NCI-H146 treated with DMSO at 0.1 percent for 48 hours (cell line): ENCODE results near the gene ZBED2.
"Not testable (repeated sequence)": the region's sequence is repeated elsewhere in the genome, so short reads cannot be mapped to it uniquely, and the experiment has no call there.

Source experiments
- DNase-seq: peaks from one replicate; lab custom pipeline; 2025; ENCODE audit not compliant: unreplicated experiment; lab: John Stamatoyannopoulos, UW

The ZBED2 gene, protein sequence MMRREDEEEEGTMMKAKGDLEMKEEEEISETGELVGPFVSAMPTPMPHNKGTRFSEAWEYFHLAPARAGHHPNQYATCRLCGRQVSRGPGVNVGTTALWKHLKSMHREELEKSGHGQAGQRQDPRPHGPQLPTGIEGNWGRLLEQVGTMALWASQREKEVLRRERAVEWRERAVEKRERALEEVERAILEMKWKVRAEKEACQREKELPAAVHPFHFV

DNA sequence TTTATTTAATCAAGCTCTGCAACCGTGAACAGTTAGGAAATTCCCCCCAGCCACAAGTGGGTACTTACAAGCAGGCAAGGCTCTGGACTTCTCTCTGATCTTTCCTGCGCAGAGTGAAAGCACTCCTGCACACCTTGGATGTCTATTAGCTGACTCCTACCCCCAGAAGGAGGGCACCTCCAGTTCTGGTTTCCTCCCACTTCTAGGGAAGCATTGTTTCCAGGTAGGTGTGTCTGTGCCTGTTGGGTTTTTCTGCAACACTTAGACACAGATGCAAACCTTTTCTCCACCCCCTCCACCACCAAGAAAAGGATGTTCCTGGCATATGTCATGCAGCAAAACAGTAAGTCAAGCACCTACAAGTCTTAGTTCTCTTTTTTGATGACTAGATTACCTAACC is at the start of gene ZBED2:
Gene ZBED2, minus strand, starts transcription at position 115 of the 400 bp plus-strand sequence. CDS start 1,145 bp downstream, outside the sequence.
- no peak for DNase-seq

DNA sequence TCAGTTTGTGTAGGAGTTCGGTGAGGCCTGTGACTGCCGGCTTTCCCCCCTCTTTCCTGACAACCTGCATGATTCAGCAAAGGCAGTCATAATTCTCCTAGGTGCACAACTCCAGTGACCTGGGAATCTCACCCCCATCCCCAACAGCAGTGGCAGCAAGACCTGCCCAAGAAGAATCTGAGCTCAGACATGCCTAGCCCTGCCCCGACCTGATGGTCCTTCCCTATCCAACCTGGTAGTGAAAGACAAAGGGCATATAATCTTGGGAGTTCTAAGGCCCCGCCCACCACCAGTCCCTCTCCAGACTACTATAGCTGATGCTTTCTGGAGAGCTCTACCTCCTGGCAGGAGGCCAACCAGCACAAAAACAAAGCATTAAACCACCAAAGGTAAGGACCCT is 44.2 kb upstream of the ZBED2 start:
- no peak for DNase-seq

DNA sequence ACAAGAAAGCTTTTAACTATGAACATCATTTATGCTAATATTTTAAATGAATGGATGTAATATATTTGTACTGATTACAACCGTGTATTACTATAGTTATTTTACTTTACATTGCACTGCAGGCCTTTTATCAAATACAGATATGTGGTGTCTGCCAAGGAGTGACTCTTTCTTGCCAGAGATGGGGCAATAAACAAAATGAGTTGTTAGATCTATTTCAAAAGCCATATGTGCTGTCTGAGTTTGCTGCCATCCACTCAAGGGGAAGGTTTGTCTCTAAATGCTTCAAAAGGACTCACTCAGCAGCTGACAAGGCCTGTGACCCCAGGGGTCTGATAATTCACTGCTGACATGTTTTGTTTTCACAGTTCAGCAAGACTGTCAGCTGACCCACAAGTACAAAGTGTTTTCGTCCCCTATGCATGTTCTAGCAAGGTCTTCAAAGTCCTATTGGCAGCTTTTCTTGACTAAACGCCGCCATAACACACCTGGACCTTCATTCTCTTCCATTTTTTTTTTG is 41.3 kb upstream of the ZBED2 start:
- DNase-seq: peak; percentile 72

DNA sequence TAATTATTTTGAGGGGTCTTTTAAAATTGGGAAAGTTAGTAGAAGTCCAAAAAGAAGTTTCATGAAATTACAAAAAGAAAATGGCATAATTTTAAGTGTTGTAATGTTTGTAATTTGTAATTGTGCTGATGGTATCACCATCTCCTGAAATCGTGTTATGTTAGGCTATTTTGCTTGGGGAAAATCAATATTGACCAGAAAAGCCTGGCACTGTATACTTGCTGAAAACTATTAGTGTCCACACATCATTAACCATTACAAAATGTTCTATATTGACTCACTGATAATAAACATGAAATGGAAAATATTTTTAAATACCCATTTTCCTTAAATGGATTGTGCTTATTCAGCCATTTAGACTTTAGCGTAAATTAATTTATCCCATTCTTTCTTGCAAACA is 40.3 kb upstream of the ZBED2 start:
- no peak for DNase-seq

DNA sequence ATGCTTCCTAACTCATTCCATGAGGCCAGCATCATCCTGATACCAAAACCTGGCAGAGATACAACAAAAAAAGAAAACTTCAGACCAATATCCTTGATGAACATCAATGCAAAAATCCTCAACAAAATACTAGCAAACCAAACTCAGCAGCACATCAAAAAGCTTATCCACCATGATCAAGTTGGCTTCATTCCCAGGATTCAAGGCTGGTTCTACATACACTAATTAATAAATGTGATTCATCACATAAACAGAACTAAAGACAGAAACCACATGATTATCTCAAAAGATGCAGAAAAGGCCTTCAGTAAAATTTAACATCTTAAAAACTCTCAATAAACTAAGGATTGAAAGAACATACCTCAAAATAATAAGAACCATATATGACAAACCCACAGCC is 35.5 kb upstream of the ZBED2 start:
- not testable (repeated sequence) for DNase-seq

DNA sequence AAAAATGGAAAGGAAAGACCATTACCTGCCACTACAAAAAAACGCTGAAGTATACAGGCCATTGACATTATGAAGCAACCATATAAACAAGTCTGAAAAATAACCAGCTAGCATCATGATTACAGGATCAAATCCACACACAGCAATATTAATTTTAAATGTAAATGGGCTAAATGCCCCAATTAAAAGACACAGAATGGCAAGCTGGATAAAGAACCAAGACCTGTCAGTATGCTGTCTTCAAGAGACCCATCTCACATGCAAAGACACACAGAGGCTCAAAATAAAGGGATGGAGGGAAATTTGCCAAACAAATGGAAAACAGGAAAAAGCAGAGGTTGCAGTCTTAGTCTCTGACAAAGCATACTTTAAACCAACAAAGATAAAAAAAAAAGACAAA is 33.9 kb upstream of the ZBED2 start:
- DNase-seq: not testable (repeated sequence)

DNA sequence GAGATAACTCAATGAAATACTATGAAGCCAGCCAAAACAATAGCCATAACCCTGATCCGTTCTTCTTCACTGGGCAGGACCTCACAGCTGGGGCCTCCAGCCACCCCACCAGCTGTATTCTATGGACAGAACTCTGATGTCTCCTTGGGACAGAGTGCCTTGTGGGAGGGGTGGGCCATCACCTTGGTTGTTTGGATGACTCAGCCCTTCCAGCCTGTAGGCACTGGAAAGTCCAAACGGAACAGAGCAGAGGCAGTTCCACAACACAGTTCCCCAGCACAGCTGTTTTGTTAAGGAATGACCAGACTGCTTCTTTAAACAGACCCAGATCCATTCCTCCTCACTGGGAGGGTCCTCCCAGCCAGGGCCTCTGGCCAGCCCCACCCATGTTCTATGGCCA is 31.9 kb upstream of the ZBED2 start:
- no peak for DNase-seq

DNA sequence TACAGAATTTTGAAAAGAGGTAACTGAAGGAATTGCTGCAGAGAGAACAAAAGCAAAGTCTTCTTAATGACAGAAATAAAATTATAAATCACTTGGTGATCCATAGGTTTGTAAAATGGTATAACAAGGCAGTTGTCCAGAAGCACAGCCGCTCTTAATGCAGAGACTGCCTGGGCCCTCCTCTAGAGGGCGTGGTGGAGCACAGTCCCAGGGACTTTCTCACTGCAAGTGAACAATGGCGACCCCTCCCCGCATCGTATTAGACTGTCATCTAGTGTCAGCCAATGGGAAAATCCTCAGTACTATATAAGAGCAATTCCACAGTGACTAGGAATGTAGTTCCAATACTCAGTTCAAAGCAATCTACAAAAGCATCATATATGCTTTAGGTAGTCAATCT is 26.4 kb upstream of the ZBED2 start:
- no peak for DNase-seq

DNA sequence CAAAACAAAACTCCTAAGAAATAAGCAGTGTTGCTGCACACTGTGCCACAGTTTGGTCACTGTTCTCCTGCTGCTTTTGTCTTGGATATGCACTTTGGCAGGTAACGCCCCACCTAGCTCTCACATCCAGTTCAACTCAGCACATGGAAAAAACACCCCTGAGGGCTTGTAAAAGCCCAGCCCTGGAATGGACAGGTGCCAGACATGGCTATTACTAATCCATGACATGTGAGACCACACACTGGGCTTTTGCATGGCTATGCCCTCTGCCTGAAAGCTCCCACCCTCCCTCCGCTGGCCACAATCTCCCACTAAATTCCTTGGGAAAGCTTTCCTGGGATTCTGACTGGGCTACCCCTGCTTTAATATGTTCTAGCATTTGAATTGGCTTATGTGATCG is 24.7 kb upstream of the ZBED2 start:
- peak; percentile 65 for DNase-seq

DNA sequence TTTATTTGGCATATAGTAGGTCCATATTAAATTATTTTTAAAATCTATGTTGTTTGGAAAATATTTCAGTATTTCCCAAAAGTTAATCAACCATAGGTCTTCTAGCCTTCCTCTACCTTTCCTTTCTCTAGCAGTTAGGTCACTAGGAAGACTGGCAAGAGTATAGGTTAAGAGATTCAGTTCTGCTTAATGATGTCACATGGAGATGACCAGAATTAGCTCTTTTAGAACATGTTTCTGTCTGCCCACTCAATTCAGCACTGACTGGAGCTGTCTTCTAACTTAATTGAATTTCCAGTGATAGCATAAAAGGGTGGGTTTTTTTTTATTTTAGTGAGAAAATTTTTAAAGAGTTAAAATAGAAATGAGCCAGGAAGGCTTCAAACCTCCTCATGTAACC is 23.8 kb upstream of the ZBED2 start:
- DNase-seq: no peak

DNA sequence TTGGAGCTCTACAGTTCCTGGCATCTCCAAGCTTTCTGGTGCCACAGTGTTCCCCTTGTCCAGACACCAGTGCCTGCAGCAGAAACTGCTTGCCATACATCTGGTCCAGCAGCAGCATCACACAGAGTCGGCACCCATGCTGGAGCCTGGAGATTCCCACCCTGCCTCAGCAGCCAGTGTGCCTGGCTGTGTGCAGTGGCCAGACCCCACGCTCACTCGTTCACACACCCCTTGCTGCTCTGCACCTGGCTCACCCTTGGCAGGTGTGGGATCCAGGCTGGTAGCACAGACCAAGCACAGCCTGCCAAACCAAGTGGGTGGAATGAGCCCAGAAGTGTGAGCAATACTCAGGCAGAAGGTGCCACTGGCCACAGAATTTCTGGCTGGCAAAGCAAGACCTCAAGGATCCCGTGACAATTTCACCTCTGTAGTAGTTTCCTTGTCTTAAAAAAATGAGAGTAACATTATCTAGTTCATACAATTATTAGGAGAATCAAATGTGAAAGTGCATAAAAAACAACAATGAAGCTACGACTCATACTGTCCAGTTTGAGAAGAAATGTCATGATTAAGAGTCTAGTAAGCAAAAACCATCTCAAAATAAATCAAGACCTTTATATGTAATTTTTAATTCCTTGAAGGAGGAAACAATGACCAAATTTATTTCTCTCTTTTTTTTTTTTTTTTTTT is 22.9 kb upstream of the ZBED2 start:
- DNase-seq: no peak

DNA sequence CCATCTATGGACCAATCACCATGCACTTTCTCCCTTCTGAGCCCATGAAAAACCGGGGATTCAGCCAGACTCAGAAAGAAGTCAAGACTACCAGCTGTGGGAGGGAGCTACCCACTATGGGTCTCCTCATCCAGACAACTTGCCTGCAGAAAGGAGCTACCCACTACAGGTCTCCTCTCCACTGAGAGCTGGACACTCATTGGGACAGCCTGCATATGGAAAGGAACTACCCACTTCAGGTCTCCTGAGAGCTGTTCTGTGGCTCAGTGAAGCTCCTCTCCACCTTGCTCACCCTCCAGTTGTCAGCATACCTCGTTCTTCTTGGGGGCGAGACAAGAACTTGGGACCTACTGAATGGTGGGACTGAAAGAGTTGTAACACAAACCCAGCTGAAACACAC is 22.3 kb upstream of the ZBED2 start:
- DNase-seq: no peak

DNA sequence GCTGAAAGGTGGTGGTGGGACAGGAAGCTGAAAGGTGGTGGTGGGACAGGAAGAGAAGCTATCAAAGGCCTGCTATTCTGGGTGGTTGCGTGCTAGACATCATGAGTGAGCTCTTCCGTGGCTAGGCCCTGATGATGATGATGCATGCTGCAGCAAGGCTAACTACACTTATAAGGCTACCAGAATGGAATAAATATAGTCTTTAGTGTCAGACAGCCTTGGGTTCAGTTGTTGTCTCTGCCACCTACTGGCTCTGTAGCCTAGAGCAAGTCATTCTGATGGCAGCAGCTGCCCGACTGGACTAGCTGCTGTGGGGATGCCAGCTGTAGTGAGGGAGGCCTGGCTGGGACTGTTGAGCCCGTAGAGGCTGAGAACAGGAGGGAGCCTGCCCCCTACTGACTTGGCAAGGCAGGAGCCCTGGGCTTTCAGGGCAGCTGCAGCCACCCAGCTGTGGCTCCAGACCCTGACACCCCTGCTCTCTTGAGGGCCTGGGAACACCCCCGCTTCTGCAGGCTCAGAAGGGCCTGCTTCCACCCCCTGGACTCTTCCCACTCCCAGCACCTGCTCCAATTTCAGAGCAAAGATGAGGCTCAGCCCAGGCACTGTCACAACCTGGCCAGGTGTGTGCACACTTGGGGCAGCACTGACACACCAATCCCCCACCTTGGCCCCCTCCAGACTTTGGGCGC is 21.4 kb upstream of the ZBED2 start:
- no peak for DNase-seq

DNA sequence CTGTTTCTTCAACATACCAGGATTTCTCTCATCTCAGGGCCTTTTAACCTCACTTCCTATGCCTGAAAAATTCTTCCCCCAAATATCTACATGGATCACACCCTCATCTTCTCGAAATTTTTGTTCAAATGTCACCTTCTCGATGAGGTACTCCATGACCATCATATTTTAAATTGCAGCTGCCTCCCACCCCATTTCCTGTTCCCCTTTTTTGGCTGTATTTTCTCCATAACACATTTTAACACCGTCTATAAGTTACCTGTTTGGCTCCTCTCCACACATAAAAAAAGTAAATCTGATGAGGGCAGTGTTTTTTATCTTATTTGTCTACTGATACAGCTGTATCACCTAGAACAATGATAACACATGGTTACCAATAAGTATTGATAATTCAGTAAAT is 20.7 kb upstream of the ZBED2 start:
- DNase-seq: no peak

DNA sequence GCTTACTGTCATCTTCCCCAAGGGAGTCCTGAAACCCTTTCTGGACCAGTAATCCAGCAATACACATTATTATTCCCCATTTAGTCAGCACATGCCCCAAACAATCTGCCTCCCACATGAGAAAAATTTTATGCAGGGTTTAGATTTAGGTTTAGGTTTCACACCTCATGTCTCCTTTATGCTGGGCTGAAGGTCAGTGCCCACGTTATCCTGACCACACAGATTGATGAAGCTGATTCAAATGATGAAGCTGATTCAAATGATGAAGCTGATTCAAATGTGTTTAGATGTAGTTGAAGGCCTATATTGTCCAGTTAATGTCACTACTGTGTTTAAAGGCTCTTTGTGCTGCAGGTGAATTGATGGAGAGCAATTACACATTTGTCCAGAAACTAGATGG is 18.1 kb upstream of the ZBED2 start:
- DNase-seq: no peak

DNA sequence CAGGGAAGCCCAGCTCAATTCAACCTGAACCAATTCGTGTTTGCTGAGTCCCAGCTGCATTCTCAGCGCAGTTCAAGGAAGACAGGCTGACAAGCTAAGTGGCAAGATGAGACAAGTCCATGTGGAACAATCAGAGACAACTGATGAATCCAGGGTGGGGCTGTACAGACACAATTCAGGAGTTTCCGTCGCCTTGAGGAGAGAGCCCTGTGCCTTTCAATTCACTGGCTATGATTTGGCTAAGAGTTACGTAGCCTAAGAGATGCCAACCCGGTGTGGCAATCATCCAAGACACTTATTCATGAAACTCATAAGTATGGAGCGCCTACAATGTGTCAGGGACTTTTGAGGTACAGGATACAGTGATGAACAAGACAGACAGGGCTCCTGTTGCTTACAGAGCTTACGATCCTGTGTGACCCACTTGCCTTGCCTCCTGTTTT is 15.5 kb upstream of the ZBED2 start:
- DNase-seq: no peak

DNA sequence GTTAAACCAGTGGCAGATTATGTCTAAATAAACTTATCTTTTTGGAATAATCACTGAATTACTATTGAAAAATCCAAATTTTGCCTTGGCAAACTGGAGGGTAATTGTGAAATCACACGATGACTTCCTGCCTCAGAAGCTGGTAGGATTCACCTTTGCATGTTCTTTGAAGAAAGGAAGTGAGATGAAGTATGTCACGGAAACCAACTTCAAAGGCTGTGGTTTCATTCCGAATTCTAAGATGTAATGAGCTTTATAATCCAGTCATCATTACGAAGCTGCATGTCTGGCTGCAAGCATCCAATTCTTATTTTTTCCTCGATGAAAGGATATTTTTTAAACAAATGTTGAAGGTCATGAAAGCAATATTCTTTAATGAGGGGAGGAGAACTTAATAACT is 15.0 kb upstream of the ZBED2 start:
- DNase-seq: no peak

DNA sequence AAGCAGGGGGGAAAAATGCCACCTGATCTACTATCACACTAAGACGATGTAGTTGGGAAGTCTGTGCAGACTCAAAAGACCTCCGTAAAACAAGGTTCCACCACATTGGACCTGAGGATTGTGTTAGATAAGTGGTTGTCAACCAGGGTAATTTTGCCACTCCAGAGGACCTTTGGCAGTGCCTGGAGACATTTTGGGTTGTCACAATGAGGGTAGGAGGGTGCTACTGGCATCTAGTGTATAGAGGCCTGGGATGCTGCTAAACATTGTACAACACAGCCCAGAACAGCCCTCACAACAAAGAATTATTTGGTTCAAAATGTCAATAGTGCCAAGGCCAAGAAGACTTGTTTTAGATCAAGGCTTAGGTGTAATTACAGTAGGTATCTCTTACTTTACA is 14.6 kb upstream of the ZBED2 start:
- no peak for DNase-seq

DNA sequence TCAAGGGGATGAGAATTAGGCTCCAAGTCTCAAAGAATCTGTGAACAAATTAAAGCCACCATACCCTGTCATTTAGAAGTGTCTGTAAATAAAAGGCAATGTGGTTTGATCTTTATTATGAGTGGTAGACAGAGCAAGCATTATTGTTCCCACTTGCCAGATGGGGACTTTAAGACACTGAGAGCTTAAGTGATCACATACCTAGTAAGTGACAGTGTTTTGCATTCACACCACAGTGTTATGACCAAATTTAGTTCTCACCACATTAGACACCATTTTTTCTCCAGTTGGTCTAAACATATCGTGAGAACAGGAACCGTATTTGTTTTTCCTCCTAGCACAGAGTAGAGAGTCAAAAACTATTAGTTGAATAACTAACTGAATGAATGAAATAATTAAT is 13.2 kb upstream of the ZBED2 start:
- DNase-seq: no peak

DNA sequence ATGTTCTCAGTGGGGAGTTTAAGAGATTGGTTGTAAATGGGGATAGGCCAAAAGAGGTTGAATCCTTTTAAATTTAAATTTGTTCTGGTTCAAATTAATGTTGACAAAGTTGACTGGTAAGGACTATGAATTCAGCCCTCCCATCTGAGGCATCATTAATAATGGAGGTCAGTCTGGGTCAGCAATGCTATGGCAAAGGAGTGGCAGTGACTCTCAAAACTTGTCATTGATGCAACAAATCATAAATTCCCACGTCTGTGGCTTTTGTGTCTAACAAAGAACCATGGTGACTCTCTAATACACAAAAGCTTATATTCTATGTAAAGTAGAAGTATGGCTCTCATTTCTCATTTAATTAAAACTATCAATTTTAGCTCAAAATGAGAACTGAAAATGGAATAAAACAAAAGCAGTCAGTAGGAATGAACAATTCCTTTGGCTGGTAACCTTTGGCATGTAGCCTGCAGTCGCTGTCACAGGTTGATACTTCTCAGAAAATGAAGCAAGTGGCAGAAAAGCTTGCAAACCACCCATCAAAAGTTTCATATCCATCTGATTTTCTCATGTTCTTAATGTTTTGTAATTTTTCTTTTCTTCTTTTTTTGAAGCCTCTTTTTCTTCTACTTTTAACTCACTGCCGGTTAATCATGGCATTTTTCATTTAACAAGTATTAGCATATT is 12.2 kb upstream of the ZBED2 start:
- DNase-seq: no peak

DNA sequence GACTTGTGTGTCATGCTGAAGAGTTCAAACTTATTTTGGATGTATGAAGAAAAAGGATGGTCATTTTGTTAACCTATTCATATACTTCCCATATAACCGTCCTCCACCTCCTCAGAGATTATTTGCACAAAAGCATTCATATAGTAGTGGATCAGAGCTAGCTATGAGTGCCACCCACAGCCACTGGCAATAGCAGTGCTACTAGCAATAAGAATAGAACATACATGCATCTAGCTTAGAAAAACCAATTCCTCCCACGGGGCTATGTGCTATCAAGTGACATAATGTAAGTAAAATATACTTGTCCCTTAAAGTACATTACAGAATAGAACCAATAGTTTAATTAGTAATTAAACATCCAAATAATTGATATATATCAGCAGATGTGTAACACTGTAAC is 10.3 kb upstream of the ZBED2 start:
- DNase-seq: no peak

DNA sequence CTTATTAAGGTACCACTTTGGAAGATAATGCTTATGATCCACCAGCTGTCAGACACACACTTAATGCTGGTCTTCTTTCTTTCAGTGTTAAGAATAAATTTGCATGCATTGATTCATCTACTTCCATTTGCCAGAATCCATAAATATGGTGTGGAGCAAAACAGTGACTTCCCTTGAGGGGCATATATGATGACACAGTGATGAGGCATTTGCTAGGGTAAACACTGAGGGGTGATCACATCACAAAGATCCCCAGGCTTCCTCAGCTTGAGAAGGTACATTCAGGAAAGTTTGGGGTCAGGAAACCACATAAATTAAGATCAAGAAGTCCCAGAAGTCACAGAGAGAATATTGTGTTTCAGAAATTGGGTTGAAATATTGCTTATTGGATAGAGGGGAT is 9.9 kb upstream of the ZBED2 start:
- DNase-seq: no peak
